ENCODE results near the gene TMIGD1.

TMIGD1 gene

GRCh38 chr17:30290696-30291542 is 42.9 kb downstream of the TMIGD1 start:
- peak overlapping the region; percentile 90 to 94 for H3K4me3 ChIP-seq (ENCODE audit: insufficient read depth in 1 of 2, low read depth in 1 of 2, low read length in 2 of 2)
- no peaks in the 10 kb centered on the region for H3K27me3 ChIP-seq (ENCODE audit: control insufficient read depth in 1 of 2, insufficient read depth in 1 of 2, low read length in 2 of 2)
- H3K23ac ChIP-seq (ENCODE audit: low read length in 2 of 2): peak overlapping the region in 1 of 2 experiments; percentile 63
- no peak overlapping the region for H2BK120ac ChIP-seq (ENCODE audit: low read depth, low read length)
- 10% methylated on average over 22 of the region's 22 CpGs for WGBS
- H4K91ac ChIP-seq (ENCODE audit: low read length): no peak overlapping the region
- peak overlapping the region; percentile 92 for H3K4me2 ChIP-seq (ENCODE audit: low read length, poor library complexity, severe bottlenecking)
- H2BK15ac ChIP-seq (ENCODE audit: low read depth, poor library complexity, severe bottlenecking): no peak overlapping the region
- peak; percentile 59 for DNase-seq
- no peak overlapping the region for H2AK5ac ChIP-seq (ENCODE audit: low read length, severe bottlenecking)
- H3K4me1 ChIP-seq (ENCODE audit: control insufficient read depth, insufficient read depth, low read depth, low read length): peaks cover 2% of the 10 kb centered on the region
- H3K14ac ChIP-seq (ENCODE audit: low read length in 2 of 2): peak overlapping the region in 1 of 2 experiments; percentile 66
- H3K79me1 ChIP-seq (replicated peaks; ENCODE audit: low read length, poor library complexity, severe bottlenecking): peaks cover 8% of the 10 kb centered on the region
- no peak overlapping the region for H4K8ac ChIP-seq (ENCODE audit: low read length)
- H2AFZ ChIP-seq (ENCODE audit: low read depth, low read length): peak overlapping the region; percentile 3
- no peaks in the 10 kb centered on the region for H3K9me3 ChIP-seq (ENCODE audit: control insufficient read depth, low read length)
- no peak overlapping the region for H2BK5ac ChIP-seq (ENCODE audit: low read depth, low read length, poor library complexity, severe bottlenecking)
- H3K4ac ChIP-seq (ENCODE audit: low read depth in 1 of 2, low read length in 2 of 2): peak overlapping the region in 1 of 2 experiments; percentile 47
- no peak overlapping the region for H3K27ac ChIP-seq (ENCODE audit: low read length, poor library complexity, severe bottlenecking)
- peaks cover 10 to 35% of the 10 kb centered on the region in 2 experiments for H3K36me3 ChIP-seq (ENCODE audit: control insufficient read depth in 1 of 2, insufficient read depth in 2 of 2, low read depth in 1 of 2, low read length in 2 of 2)
- H3K18ac ChIP-seq (ENCODE audit: low read depth in 1 of 2, low read length in 2 of 2): peak overlapping the region; percentile 15 to 87
- H3K9ac ChIP-seq (ENCODE audit: low read length): peak overlapping the region; percentile 89
- H2BK12ac ChIP-seq (ENCODE audit: low read length in 2 of 2): no peak overlapping the region

DNA sequence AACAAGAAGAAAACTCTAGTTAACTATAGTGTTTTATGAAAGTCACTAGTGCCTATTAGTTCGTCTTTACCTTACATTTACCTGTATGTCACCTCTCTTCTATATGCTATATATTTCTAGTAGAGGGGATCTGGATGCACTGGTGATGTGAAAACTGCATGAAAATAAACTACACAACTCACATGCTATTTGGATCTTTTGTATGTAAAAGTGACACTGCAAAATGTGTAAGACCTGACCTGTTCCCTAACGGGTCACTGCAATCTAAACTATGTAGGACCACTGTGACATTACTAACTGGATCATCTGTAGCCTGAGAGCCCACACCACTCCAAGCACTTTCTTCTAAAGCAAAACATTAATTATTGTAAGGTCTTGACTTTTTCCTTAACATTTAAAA is 43.8 kb downstream of the TMIGD1 start:
- Histone ChIP-seq H2BK15ac (ENCODE audit: low read depth, poor library complexity, severe bottlenecking) (no peak overlapping the region), H3K79me1 (replicated peaks; ENCODE audit: low read length, poor library complexity, severe bottlenecking) (peaks cover 8% of the 10 kb centered on the region), H2BK12ac (ENCODE audit: low read length in 2 of 2) (no peak overlapping the region), H3K27me3 (ENCODE audit: control insufficient read depth in 1 of 2, insufficient read depth in 1 of 2, low read length in 2 of 2) (no peaks in the 10 kb centered on the region), H3K23ac (ENCODE audit: low read length in 2 of 2) (no peak overlapping the region), H3K4me1 (ENCODE audit: control insufficient read depth, insufficient read depth, low read depth, low read length) (peaks cover 2% of the 10 kb centered on the region), H3K9me3 (ENCODE audit: control insufficient read depth, low read length) (no peaks in the 10 kb centered on the region), H4K8ac (ENCODE audit: low read length) (no peak overlapping the region), H3K27ac (ENCODE audit: low read length, poor library complexity, severe bottlenecking) (no peak overlapping the region), H2AFZ (ENCODE audit: low read depth, low read length) (no peak overlapping the region), H2BK120ac (ENCODE audit: low read depth, low read length) (no peak overlapping the region), H3K36me3 (ENCODE audit: control insufficient read depth in 1 of 2, insufficient read depth in 2 of 2, low read depth in 1 of 2, low read length in 2 of 2) (peaks cover 10 to 43% of the 10 kb centered on the region in 2 experiments), H3K9ac (ENCODE audit: low read length) (peak overlapping the region; percentile 89), H3K18ac (ENCODE audit: low read depth in 1 of 2, low read length in 2 of 2) (no peak overlapping the region), H3K4me2 (ENCODE audit: low read length, poor library complexity, severe bottlenecking) (no peak overlapping the region), H3K14ac (ENCODE audit: low read length in 2 of 2) (no peak overlapping the region), H3K4ac (ENCODE audit: low read depth in 1 of 2, low read length in 2 of 2) (no peak overlapping the region), H2BK5ac (ENCODE audit: low read depth, low read length, poor library complexity, severe bottlenecking) (no peak overlapping the region), H2AK5ac (ENCODE audit: low read length, severe bottlenecking) (no peak overlapping the region), H3K4me3 (ENCODE audit: insufficient read depth in 1 of 2, low read depth in 1 of 2, low read length in 2 of 2) (peak overlapping the region in 1 of 2 experiments; percentile 94), H4K91ac (ENCODE audit: low read length) (no peak overlapping the region)
- DNase-seq: no peak
- WGBS: 75% methylated on average over 1 of the region's 2 CpGs

DNA sequence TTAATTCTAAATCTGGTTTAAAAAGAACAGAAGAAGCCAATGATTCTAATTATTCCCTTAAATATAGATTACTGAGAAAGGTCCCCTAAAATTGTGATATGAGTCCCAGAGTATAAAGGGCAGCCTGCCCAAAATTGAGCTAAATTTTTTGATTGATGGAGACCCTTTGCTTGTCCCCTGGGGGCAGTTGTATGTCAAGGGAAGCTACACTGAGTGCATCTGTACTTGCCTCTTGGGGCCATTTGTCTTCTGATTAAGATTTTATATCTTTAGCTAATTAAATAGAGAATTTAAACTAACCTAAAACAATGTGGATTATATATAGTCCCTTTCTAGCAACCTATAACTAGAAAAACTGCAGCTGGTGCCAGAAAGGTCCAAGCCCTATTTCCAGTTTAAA is 54.7 kb downstream of the TMIGD1 start:
- DNase-seq: no peak
- Histone ChIP-seq H2AK5ac (ENCODE audit: low read length, severe bottlenecking) (no peak overlapping the region), H2BK5ac (ENCODE audit: low read depth, low read length, poor library complexity, severe bottlenecking) (no peak overlapping the region), H2AFZ (ENCODE audit: low read depth, low read length) (no peak overlapping the region), H3K14ac (ENCODE audit: low read length in 2 of 2) (no peak overlapping the region), H3K9me3 (ENCODE audit: control insufficient read depth, low read length) (no peaks in the 10 kb centered on the region), H2BK15ac (ENCODE audit: low read depth, poor library complexity, severe bottlenecking) (no peak overlapping the region), H4K8ac (ENCODE audit: low read length) (no peak overlapping the region), H3K79me1 (replicated peaks; ENCODE audit: low read length, poor library complexity, severe bottlenecking) (peaks cover 4% of the 10 kb centered on the region), H2BK12ac (ENCODE audit: low read length in 2 of 2) (no peak overlapping the region), H3K9ac (ENCODE audit: low read length) (no peak overlapping the region), H3K23ac (ENCODE audit: low read length in 2 of 2) (no peak overlapping the region), H3K4me1 (ENCODE audit: control insufficient read depth, insufficient read depth, low read depth, low read length) (peaks cover 5% of the 10 kb centered on the region), H4K91ac (ENCODE audit: low read length) (no peak overlapping the region), H3K27me3 (ENCODE audit: control insufficient read depth in 1 of 2, insufficient read depth in 1 of 2, low read length in 2 of 2) (no peaks in the 10 kb centered on the region), H3K4me3 (ENCODE audit: insufficient read depth in 1 of 2, low read depth in 1 of 2, low read length in 2 of 2) (no peak overlapping the region), H3K4ac (ENCODE audit: low read depth in 1 of 2, low read length in 2 of 2) (no peak overlapping the region), H3K18ac (ENCODE audit: low read depth in 1 of 2, low read length in 2 of 2) (no peak overlapping the region), H3K27ac (ENCODE audit: low read length, poor library complexity, severe bottlenecking) (no peak overlapping the region), H3K36me3 (ENCODE audit: control insufficient read depth in 1 of 2, insufficient read depth in 2 of 2, low read depth in 1 of 2, low read length in 2 of 2) (peaks cover 10 to 82% of the 10 kb centered on the region in 2 experiments), H2BK120ac (ENCODE audit: low read depth, low read length) (no peak overlapping the region), H3K4me2 (ENCODE audit: low read length, poor library complexity, severe bottlenecking) (no peak overlapping the region)

DNA sequence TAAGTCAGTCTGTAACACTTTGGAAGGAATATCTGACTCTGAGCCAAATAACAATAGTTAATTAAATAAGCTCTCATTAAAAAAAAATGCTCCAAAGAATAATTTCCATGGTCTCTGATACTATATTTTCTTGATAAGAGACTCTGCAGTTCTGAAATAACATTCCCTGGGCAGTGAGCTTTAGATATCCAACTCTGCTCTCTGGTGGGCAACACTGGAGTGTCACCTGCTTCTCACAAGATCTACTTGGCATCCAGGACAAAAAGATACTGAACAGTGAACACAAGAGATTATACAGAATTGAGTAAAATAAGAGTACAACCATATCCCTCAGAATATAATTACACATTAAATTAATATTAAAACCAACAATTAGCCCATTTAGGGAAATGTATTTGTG is 55.8 kb downstream of the TMIGD1 start:
- H3K36me3 ChIP-seq (ENCODE audit: control insufficient read depth in 1 of 2, insufficient read depth in 2 of 2, low read depth in 1 of 2, low read length in 2 of 2): peaks cover 12 to 83% of the 10 kb centered on the region in 2 experiments
- no peak overlapping the region for H3K14ac ChIP-seq (ENCODE audit: low read length in 2 of 2)
- no peak overlapping the region for H3K23ac ChIP-seq (ENCODE audit: low read length in 2 of 2)
- H2BK120ac ChIP-seq (ENCODE audit: low read depth, low read length): no peak overlapping the region
- H2BK12ac ChIP-seq (ENCODE audit: low read length in 2 of 2): no peak overlapping the region
- H3K4me1 ChIP-seq (ENCODE audit: control insufficient read depth, insufficient read depth, low read depth, low read length): peaks cover 5% of the 10 kb centered on the region
- H2AK5ac ChIP-seq (ENCODE audit: low read length, severe bottlenecking): no peak overlapping the region
- H2AFZ ChIP-seq (ENCODE audit: low read depth, low read length): no peak overlapping the region
- no peak overlapping the region for H3K9ac ChIP-seq (ENCODE audit: low read length)
- no peak overlapping the region for H3K4me3 ChIP-seq (ENCODE audit: insufficient read depth in 1 of 2, low read depth in 1 of 2, low read length in 2 of 2)
- no peaks in the 10 kb centered on the region for H3K27me3 ChIP-seq (ENCODE audit: control insufficient read depth in 1 of 2, insufficient read depth in 1 of 2, low read length in 2 of 2)
- H4K91ac ChIP-seq (ENCODE audit: low read length): no peak overlapping the region
- H3K79me1 ChIP-seq (replicated peaks; ENCODE audit: low read length, poor library complexity, severe bottlenecking): peaks cover 6% of the 10 kb centered on the region
- H4K8ac ChIP-seq (ENCODE audit: low read length): no peak overlapping the region
- no peak overlapping the region for H3K27ac ChIP-seq (ENCODE audit: low read length, poor library complexity, severe bottlenecking)
- peak; percentile 54 for DNase-seq
- no peak overlapping the region for H2BK15ac ChIP-seq (ENCODE audit: low read depth, poor library complexity, severe bottlenecking)
- H2BK5ac ChIP-seq (ENCODE audit: low read depth, low read length, poor library complexity, severe bottlenecking): no peak overlapping the region
- no peak overlapping the region for H3K4me2 ChIP-seq (ENCODE audit: low read length, poor library complexity, severe bottlenecking)
- H3K4ac ChIP-seq (ENCODE audit: low read depth in 1 of 2, low read length in 2 of 2): no peak overlapping the region
- H3K9me3 ChIP-seq (ENCODE audit: control insufficient read depth, low read length): no peaks in the 10 kb centered on the region
- H3K18ac ChIP-seq (ENCODE audit: low read depth in 1 of 2, low read length in 2 of 2): no peak overlapping the region

All from mesenchymal stem cell (in vitro differentiated cells and primary cell).